Occipital lobe (tissue), 2 donors: Measurements from ENCODE around the gene FAF2. TPM values are rescaled to one million over a fixed set of nuclear protein-coding genes. Genes with fewer than 3 reads are reported as not detected.
"Not testable (repeated sequence)": the region's sequence is repeated elsewhere in the genome, so short reads cannot be mapped to it uniquely, and the experiment has no call there.

ENCODE experiments used
- DNase-seq: peaks from one replicate; lab custom pipeline; 2025; lab: John Stamatoyannopoulos, UW
- total RNA-seq: library from RNA; depleted of rRNA; stranded (reverse); fragments of >200 nt; gene quantifications from one replicate; pipeline ENCODE4 v1.2.3, GENCODE V29; 2014

The FAF2 gene
- total RNA-seq, 1 donor from 2014 or later = 32.6 TPM

DNA sequence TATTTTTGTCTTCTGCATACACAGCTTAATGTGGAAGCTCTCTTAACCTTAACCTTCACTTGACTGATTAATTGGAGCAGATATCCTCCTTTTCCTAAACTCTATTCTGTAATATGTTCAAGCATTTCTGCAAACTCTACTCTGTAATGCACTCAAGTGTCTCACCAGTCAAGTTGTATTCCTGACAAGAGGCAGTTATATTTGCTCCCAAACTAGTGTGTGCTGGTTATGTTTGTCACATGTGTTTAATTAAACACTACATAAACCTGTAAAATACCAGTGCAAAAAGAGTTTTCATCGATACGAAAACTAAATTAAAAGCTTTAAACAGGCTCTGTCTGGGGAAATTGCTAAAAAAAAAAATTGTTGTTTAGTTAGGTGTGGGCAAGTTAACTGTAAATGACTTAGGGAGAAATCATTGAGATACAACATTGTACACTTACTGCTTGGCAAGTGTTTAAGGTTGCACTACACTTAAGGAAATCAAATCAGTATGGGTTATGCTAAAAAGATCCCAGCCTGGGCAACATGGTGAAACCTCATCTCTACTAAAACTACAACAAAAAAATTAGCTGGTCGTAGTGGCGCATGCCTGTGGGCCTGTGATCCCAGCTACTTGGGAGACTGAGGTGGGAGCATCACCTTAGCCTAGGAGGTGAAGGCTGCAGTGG, 6.7 kb downstream of the FAF2 start:
- DNase-seq = no peak

DNA sequence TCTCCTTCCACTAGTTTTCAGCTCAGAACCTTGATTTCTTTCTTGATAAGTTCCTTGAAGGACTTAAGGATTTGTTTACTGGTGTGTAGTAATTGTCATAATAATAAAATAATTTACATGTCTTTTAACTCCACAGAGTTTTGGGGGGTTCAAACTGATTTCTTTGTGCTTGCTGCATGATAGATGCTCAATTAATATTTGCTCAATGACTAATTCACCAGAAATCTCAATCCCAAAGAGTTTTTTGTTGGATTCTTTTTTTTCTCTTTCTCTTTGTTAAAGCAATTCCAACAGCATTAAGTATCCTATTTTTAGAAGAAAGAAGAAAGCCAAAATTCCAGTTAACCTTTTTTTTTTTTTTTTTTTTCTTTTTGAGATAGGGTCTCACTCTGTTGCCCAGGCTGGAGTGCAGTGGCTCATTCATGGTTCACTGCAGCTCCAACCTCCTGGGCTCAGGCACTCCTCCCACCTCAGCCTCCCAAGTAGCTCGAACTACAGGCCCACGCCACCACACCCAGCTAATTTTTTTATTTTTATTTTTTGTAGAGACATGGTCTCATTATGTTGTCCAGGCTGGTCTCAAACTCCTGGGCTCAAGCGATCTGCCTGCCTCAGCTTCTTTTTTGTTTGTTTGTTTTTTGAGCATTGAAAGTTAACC, 10.8 kb downstream of the FAF2 start:
- DNase-seq = no peak

DNA sequence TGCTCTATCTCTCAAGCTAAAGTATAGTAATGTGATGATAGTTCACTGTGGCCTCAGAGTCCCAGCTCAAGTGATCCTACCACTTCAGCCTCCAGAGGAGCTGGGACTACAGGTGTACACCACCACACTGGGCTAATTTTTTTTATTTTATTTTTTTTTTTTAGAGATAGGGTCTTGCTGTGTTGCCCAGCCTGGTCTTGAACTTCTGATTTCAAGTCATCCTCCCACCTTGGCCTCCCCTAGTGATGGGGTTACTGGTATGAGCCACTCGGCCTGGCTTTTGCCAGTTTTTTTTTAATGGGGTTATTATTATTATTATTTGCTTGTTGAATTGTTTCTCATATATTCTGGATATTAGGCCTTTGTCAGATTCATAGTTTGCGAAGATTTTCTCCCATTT, 13.2 kb downstream of the FAF2 start:
- DNase-seq = no peak

DNA sequence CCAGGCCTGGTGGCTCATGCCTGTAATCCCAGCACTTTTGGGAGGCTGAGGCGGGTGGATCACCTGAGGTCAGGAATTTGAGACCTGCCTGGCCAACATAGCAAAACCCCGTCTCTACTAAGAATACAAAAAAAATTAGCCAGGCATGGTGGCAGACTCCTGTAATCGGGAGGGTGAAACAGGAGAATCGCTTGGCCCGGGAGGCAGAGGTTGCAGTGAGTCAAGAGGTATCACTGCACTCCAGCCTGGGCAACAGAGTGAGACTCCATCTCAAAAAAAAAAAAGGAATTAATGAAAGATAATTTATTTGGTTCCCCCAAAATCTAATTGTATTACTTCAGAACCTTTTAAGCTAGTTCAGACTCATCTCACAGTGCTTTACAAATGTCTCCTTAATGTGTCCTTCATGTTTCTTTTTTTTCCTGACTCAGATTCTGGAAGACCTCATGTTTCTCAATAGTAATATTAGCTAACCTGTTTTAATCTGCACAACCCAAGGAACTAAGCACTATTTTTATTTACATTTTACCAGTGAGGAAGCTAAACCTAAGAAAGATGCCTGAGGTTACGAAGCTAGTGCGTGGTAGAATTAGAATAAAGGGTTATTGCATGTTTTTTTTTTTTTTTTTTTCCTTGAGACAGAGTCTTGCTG, 15.1 kb downstream of the FAF2 start:
- DNase-seq = no peak

DNA sequence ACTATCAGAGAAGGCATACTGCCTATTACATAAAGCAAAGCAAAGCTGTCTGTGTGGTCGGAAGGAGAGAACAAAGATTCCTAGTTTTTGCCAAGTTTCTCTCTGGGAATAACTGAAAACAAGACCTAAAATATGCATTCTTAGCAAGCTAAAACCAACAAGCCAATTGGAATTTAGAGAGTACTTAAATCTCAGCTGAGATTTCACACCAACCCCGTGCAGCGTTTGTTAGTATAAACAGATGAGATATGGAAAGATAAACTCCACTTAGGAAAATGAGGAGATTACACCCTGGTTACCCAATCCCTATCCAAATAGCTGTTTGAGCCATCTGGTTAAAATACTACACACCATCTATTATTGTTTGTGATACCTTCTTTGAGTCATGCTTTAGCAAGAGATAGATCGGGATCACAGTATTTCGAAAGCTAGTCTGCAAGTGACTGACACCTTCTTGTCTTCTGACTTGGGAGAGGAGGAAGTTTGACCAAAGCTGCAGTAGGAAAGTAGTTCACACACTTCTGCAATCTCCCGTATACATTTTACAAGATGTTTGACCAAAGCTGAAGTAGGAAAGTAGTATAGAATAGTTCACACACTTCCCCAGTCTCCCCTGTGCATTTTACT, 18.2 kb downstream of the FAF2 start:
- DNase-seq = no peak

DNA sequence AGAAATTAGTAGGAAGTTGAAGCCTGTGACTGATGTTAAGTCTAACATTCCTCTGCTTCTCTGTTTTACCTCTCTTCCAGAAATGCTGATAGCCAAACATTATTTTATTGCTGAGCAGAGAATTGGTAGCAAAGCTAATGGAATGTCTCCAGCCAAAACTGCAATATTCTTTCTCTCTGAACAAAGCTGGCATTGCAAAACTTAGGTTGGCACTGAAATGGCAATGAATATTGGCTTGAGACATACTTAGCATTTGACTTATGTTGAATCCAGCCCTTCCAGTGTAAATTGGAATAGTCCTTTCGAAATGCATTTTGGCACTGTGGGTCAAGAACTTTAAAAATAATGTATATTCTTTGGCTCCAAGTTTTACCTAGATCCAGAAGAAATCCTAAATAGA, 21.1 kb downstream of the FAF2 start:
- no peak for DNase-seq

DNA sequence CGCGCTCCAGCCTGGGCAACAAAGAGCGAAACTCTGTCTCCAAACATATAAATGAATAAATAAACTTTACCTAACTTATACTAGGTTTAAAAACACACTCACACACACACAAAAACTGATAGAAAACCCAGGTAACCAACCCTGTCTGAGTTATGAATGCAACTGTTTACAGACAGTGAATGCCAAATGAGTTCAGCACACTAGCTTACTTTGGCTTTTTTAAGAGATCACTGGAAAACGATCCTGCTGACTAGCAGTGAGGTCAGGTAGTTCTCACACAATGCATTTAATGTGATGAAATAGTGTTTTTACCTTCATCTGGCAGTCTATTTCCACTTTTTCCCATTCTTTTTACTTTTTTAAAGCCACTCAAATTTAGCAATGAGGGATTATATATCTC, 22.4 kb downstream of the FAF2 start:
- no peak for DNase-seq

DNA sequence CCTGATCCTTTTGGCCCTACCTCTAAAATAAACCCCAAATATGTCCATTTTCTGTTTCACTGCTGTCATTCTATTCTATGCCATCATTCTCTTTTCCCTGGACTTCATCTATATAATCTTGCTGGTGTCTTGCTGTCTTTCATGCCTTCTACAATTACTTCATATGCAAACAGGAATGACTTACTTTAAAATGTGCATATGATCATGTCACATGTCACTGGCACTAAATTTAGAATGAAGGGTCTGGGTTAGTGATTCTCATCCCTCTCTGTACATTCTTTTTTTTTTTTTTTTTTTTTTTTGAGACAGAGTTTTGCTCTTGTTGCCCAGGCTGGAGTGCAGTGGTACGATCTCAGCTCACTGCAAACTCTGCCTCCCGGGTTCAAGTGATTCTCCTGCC, 22.9 kb downstream of the FAF2 start:
- no peak for DNase-seq

DNA sequence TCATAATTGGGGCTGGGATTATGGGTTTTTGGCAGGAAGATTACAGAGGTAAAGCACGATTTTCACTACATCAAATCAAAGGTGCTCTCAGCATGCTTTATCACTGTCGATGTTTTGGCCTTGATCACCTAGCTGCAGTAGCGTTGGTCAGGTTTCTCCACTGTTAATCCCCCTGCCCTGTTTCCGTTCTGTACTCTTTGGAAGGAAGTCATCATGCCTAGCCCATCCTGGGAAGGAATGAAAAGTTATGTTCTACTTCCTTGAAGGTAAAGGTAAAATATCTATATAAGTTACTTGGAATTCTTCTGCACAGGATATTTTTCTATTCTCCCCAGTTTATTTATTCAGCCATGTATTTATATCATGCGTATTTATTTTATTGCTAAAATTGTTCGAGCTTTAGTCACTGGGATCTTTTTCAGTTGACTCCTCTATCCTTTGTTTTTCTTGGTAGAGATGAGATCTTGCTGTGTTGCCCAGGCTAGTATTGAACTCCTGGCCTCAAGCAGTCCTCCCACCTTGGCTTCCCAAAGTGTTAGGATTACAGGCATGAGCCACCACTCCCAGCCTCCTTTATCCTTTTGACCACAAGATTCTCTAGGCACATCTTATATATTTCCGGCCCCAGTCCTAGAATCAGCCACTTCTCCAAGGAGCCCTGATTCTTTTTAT, 25.3 kb downstream of the FAF2 start:
- no peak for DNase-seq

DNA sequence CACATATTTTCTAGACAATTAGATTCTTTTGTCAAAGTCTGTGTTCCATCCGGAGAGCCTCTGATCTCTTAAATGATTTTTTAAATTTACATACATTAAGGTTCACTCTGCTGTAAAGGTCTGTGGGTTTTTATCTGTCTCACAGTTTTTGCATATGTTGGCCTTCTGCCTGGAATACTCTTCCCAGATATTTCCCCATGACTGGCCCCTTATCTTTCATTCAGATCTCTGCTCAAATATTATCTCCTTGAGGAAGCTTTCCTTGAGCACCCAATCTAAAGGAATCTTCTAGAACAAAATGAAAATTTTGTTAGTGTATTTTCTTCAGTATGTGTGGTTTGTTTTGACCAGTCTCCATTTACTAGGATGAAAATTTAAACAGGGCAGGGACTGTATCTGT, 26.3 kb downstream of the FAF2 start:
- no peak for DNase-seq

DNA sequence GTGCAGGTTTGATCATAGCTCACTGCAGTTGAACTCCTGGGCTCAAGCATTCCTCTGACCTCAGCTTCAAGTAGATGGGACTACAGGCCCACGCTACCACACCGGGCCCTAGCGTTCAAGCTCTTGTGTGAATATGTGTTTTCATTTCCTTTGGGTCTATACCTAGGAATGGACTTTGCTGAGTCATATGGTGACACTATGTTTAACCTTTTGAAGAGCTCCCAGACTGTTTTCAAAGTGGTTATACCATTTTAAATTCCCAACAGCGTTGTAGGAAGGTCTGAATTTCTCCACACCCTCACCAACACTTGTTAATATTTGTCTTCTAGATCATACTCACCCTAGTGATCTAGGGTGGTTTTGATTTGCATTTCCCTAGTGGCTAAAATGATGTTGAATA, 33.5 kb downstream of the FAF2 start:
- DNase-seq = no peak

DNA sequence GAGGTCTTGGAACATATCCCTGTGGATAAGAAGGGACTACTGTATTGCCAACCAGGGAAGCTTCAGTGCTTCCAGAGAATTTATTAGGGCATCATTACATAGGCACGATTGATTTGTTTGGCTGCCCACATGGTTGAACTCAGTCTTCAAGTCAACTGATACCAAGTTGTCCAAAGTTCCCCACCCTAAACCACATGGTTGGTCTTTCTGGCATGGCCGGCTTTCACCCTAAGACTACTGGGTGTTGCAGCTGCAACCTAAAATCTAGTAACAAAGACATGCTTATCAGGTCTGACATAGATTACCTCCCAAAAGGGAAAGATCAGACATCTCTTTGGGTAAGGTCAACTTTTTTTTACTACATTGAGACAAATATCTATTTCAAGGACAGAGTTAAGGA, 37.0 kb downstream of the FAF2 start:
- no peak for DNase-seq

DNA sequence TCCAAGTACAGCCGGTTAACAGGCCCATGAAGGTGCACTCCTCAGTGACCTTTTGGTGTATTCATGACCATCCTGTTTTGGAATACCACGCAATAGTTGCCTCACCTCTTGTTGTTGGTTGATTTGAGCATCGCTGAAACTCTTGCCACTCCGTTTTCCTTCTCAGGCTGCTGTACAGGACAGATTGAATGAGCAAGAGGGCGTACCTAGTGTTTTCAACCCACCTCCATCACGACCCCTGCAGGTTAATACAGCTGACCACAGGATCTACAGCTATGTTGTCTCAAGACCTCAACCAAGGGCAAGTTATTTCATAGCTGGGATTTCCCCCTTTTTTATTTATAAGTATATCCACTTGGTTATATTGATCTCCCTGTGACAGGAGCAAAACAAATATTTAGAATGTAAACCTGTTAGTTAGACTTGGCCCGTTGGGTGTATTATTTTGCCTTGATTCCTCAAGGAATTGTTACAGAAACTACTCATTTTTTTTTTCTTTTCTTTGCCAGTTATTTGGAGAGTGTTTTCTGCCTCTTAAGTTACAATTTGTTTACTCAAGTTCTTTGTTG, 38.1 kb downstream of the FAF2 start:
- no peak for DNase-seq

DNA sequence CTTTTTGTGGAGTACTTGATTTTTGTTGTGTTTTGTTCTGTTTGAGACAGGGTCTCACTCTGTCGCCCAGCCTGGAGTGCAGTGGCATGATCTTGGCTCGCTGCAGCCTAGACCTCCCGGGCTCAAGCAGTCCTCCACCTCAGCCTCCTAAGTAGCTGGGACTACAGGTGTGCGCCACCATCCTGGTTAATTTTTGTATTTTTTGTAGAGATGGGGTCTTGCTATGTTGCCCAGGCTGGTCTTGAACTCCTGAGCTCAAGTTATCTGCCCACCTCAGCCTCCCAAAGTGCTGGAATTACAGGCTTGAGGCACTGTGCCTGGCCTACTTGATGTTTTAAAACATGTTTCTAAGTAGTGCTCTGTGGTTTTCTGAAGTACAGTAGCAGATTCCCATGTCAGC, 39.0 kb downstream of the FAF2 start:
- DNase-seq = not testable (repeated sequence)

DNA sequence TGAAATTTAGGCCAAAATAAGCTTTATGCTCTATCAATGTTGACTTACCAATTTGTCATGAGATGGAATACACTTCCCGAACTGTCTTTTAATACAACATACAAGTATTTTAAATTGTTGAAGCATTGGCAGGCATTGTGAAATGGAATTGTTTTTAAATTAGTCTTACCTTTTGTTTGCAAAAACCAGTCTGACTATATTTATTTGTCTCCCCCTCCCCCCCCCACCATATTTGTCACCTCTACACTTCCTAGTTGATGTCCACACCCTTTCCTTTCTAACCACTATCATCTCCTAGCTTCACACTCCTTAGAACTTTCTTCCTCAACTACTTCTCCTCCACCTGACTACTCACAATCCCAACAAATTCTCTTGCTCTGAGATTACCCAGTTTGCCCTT, 40.9 kb downstream of the FAF2 start:
- DNase-seq = no peak

DNA sequence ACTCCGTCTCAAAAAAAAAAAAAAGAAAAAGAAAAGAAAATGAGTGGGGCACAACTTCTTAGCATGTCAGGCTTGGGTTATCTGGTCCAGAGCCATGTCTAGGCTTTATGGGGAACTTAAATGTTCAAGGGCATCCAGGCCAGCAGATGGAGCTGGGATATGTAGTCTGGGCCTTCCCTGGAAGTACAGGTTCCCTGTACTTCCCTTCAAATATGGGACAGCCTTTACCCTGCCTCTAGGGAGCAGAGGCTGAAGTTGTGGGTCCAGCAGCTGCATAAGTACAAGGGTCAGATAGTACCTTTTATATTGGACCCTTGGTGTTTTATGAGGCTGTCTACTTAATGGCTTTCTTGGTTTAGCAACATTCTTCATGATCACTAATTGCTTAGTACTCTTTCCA, 42.1 kb downstream of the FAF2 start:
- no peak for DNase-seq

DNA sequence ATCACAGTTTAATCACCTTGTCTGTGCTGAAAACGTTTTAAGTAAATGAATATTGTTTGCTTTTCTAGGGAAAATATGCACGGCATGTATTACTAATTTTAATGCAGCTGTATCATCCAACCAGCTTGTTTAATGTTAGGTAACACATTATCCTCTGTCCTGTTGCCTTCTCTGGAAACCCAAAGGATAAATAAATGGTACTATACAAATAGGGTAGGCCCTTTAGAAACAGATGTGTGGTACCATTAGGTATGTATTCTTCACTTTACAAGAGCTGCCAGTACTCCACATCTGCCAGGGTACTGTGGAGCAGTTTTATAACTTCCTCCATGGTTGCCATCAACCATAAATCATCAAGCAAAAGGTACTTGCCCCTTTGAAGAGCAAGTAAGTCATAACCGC, 42.9 kb downstream of the FAF2 start:
- no peak for DNase-seq

DNA sequence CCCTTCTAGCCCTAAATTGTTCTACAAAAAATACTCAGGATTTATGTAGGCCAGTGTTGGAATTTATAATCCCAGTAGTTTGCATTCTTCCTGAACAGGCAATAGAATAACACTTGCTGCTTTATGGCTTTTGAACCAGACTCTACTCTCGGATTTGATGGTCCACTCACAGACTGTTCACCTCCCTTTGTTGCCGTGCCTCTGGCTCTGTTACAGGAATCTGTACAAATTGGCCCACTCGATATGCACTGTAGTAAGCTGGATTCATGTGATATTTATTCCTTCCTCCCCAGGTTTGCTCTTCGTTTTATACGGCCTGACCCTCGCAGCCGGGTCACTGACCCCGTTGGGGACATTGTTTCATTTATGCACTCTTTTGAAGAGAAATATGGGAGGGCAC, 43.7 kb downstream of the FAF2 start:
- no peak for DNase-seq

DNA sequence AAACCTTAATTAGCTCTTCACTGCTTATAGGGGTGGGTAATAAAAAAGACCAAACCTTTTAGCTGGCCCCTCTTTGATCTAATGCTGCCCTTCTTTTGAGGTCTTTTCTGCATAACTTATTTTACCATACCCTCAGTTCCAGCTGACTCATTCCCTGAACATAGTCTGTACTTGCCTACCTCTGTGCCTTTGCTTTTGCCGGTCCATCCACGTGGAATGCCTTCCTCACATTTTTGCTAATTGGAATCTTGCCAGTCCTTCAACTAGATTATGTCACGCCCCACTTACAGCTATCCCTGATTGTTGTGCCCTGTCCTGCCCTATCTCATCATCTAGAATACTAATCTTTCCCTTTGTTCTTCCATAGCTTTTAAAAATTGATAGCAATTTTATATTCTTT, 44.2 kb downstream of the FAF2 start:
- DNase-seq = no peak

DNA sequence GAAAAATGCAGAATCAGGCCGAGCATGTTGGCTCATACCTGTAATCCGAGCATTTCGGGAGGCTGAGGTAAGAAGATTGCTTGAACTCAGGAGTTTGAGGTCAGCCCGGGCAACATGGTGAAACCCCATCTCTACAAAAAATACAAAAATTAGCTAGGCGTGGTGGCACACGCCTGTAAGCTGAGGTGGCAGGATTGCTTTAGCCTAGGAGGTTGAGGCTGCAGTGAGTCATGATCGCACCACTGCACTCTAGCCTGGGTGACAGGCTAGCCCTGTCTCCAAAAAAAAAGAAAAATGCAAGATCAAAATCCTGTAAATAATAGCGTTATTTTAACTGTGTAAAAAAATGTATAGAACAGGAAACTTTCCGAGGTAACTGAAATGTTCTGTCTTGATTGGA, 49.7 kb downstream of the FAF2 start:
- DNase-seq = no peak

DNA sequence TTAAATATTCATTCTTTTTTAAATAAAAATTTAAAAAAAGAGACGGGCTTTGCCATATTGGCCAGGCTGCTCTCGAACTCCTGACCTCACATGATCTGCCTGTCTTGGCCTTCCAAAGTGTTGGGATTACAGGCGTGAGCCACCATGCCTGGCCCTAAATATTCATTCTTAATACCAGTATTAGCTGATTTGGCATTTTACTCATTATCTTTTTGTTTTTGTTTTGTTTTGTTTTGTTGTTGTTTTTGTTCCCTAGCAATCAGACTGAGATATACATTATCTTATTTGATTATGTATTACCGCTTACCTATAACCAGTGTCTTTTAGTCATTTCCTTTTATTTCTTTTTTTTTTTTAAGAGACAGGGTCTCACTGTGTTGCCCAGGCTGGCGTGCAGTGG, 51.1 kb downstream of the FAF2 start:
- DNase-seq = no peak

DNA sequence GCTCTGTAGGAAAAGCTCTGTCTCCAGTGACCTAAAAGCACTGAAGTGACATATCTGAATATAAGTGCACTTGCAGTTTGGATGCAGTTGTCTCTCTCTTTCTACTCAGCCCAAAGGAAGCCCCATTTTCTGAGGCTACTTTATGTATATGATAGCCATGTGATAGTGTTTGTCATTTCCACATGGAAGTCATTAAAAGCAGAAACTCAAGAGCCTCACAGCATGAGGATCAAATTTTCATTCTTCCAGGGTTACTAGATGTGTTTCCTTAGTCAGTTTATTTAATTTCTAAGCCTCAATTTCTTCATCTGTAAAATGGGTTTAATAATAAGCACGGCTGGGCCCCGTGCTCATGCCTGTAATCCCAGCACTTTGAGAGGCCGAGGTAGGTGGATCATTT, 52.3 kb downstream of the FAF2 start:
- no peak for DNase-seq
